Vagina (tissue), 2 donors: Measurements from ENCODE around the gene COG3. TPM values are rescaled to one million over a fixed set of nuclear protein-coding genes. Genes with fewer than 3 reads are reported as not detected.

Experiments used
- DNase-seq, 2 donors: peaks; one replicate each; pipeline ENCODE4 v3.0.0-alpha.2; 2017; ENCODE audit errors: extremely low spot score in 2 of 2
- H3K27ac ChIP-seq: fragments of 200-600 bp; sonication (generic); one replicate; pipeline ENCODE4 v1.5.1; 2019
- H3K27me3 ChIP-seq: fragments of 200-600 bp; sonication (generic); one replicate; pipeline ENCODE4 v1.5.1; 2019
- H3K36me3 ChIP-seq, 2 donors: fragments of 200-600 bp; sonication (generic); one replicate each; pipeline ENCODE4 v1.5.1; 2017 to 2019
- H3K4me1 ChIP-seq: fragments of 200-600 bp; sonication (generic); one replicate; pipeline ENCODE4 v1.5.1; 2019
- H3K4me3 ChIP-seq, 2 donors: fragments of 200-600 bp; sonication (generic); 1 replicate in 1 of 2; 2 replicates in 1 of 2; pipeline ENCODE4 v1.5.1; 2016 to 2019
- H3K9me3 ChIP-seq: fragments of 200-600 bp; sonication (generic); one replicate; pipeline ENCODE4 v1.5.1; 2019
- POLR2A ChIP-seq, 2 donors: fragments of 450-650 bp; IDR thresholded peaks; one replicate each; pipeline ENCODE4 v1.6.1; 2017; ENCODE audit warnings: antibody characterized with exemption in 2 of 2, mild to moderate bottlenecking in 2 of 2, moderate library complexity in 2 of 2
- POLR2AphosphoS5 ChIP-seq, 2 donors: sonication (generic); formaldehyde crosslinking; IDR thresholded peaks; one replicate each; pipeline ENCODE4 v1.9.0; 2017; ENCODE audit warnings: antibody characterized with exemption in 2 of 2, mild to moderate bottlenecking in 2 of 2, low read depth in 1 of 2; ENCODE audit not compliant: insufficient read depth in 1 of 2
- intact Hi-C: fragments of 100-400 bp; cut with DNase I; formaldehyde crosslinking; loops from one replicate; pipeline ENCODE4 v1.15.1; 2023
- total RNA-seq: library from RNA; depleted of rRNA; stranded (reverse); fragments of >200 nt; gene quantifications from one replicate; pipeline ENCODE4 v1.2.3, GENCODE V29; 2016
- TF ChIP-seq, protein P1 (sequence below), 3 experiments: fragments of 450-650 bp in 2 of 3; fragments of 200-600 bp in 1 of 3; sonication (generic) in 1 of 3; IDR thresholded peaks; one replicate each; pipeline ENCODE4 v1.5.1; 2017 to 2019; ENCODE audit warnings: antibody characterized with exemption in 3 of 3, mild to moderate bottlenecking in 2 of 3, moderate library complexity in 2 of 3

The COG3 gene
- total RNA-seq, 1 donor from 2014 or later = 25.3 TPM

DNA sequence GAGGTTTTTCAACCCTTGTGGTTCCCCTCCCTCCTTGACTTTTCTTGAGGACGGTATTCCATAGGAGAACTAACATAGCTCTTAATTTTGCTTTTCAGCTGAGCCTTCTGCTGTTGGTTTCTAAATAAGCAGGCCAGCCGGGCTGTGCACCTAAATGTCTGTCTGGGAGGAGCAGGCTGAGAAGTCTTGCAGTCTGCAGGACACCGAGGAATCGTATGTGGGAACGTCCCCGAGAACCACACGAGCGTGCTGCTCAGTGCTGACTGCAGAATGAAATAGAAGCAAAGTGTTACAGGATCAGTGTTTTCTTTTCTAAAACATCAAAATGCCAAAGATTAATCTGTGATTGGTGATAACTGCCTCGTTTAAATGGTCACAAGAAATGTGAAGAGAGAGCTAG lies 69.9 kb downstream of the COG3 start:
- DNase-seq = no peak
- peaks cover 0 to 56% of the 10 kb centered on the region in 2 donors for H3K36me3 ChIP-seq

DNA sequence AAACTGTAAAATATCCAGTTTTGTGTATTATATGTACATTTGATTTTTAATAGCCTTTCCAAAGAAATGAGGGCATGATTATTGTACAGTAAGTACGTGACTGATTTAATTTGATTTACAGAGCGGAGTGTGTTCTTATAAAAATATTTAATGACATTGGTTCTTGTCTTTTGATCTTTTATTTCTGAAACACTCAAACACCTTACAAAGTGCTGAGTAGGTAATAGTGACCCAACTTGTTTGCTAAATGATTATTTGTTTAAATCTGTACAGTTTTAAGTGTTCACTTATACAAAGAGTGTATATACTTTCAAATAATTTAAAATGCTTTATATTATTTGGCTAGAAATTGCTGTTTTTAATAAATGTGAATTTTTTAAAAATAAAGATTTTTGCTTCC lies 71.5 kb downstream of the COG3 start:
- no peaks in the 10 kb centered on the region for H3K4me1 ChIP-seq
- H3K4me3 ChIP-seq = no peak overlapping the region
- H3K9me3 ChIP-seq = no peaks in the 10 kb centered on the region
- DNase-seq = no peak
- TF ChIP-seq POLR2AphosphoS5 (IDR thresholded peaks at IDR 0.05; ENCODE audit: insufficient read depth in 1 of 2, low read depth in 1 of 2) (no peak), POLR2A (IDR thresholded peaks at IDR 0.05) (no peak)
- TF ChIP-seq, protein P1, sequence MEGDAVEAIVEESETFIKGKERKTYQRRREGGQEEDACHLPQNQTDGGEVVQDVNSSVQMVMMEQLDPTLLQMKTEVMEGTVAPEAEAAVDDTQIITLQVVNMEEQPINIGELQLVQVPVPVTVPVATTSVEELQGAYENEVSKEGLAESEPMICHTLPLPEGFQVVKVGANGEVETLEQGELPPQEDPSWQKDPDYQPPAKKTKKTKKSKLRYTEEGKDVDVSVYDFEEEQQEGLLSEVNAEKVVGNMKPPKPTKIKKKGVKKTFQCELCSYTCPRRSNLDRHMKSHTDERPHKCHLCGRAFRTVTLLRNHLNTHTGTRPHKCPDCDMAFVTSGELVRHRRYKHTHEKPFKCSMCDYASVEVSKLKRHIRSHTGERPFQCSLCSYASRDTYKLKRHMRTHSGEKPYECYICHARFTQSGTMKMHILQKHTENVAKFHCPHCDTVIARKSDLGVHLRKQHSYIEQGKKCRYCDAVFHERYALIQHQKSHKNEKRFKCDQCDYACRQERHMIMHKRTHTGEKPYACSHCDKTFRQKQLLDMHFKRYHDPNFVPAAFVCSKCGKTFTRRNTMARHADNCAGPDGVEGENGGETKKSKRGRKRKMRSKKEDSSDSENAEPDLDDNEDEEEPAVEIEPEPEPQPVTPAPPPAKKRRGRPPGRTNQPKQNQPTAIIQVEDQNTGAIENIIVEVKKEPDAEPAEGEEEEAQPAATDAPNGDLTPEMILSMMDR (IDR thresholded peaks at IDR 0.05) = no peak
- intact Hi-C loops = no loop called here
- no peak overlapping the region for H3K27ac ChIP-seq
- H3K36me3 ChIP-seq = peaks cover 0 to 41% of the 10 kb centered on the region in 2 donors
- H3K27me3 ChIP-seq = no peaks in the 10 kb centered on the region

More for the DNA sequence above, 69.9 kb downstream of the COG3 start:
- no peaks in the 10 kb centered on the region for H3K4me1 ChIP-seq
- intact Hi-C loops = no loop called here
- no peaks in the 10 kb centered on the region for H3K27me3 ChIP-seq
- H3K27ac ChIP-seq = no peak overlapping the region
- H3K4me3 ChIP-seq = no peak overlapping the region
- TF ChIP-seq, protein P1 (IDR thresholded peaks at IDR 0.05) = no peak
- no peak for TF ChIP-seq POLR2AphosphoS5 (IDR thresholded peaks at IDR 0.05; ENCODE audit: insufficient read depth in 1 of 2, low read depth in 1 of 2)
- no peak for TF ChIP-seq POLR2A (IDR thresholded peaks at IDR 0.05)
- no peaks in the 10 kb centered on the region for H3K9me3 ChIP-seq

DNA sequence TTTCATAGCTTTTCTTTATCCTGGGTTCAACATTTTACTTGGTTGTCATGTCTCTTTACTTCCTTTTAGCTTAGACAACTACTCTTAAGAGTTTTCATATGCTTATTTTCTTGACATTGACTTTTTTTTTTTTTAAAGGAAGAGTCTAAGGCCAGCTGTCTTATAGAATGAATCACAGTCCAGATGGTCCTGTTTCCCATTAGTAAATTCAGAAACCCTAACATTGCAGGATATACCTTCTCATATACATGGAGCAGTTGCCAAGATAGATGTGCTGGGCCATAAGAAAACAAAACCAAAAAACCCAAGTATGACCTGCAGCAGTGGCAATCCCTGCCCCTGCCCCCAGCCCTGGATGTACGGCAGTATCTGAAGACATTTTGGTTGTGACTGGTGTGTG lies 72.8 kb downstream of the COG3 start:
- Histone ChIP-seq H3K27me3 (no peaks in the 10 kb centered on the region), H3K9me3 (no peaks in the 10 kb centered on the region), H3K4me1 (no peaks in the 10 kb centered on the region), H3K27ac (no peak overlapping the region), H3K4me3 (no peak overlapping the region), H3K36me3 (peaks cover 0 to 32% of the 10 kb centered on the region in 2 donors)
- intact Hi-C loops = no loop called here
- TF ChIP-seq POLR2AphosphoS5 (IDR thresholded peaks at IDR 0.05; ENCODE audit: insufficient read depth in 1 of 2, low read depth in 1 of 2) (no peak), POLR2A (IDR thresholded peaks at IDR 0.05) (no peak)
- TF ChIP-seq, protein P1 (IDR thresholded peaks at IDR 0.05) = no peak
- no peak for DNase-seq

DNA sequence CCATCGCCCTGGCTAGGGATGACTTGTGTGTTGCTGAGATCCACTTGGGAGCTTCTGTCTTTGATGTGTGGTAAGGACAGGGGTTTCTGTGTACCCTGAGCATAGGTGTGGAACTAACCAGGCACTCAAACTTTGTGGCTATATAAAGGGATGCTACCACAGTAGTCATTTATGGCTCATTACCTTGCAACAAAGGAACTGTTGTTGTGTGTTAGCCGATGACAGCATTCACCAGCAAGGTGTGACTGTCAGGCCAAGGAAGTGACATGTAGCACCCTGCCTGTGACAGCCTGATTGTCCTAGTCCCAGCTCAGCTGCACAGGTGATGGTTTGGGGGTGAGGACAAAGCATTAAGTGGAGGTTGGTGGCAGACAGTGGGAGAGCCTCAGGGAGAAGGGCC lies 73.6 kb downstream of the COG3 start:
- H3K27ac ChIP-seq = no peak overlapping the region
- H3K9me3 ChIP-seq = no peaks in the 10 kb centered on the region
- no peaks in the 10 kb centered on the region for H3K27me3 ChIP-seq
- no peak for TF ChIP-seq POLR2AphosphoS5 (IDR thresholded peaks at IDR 0.05; ENCODE audit: insufficient read depth in 1 of 2, low read depth in 1 of 2)
- TF ChIP-seq POLR2A (IDR thresholded peaks at IDR 0.05) = no peak
- TF ChIP-seq, protein P1 (IDR thresholded peaks at IDR 0.05) = no peak
- H3K4me3 ChIP-seq = no peak overlapping the region
- H3K4me1 ChIP-seq = no peaks in the 10 kb centered on the region
- H3K36me3 ChIP-seq = peaks cover 0 to 24% of the 10 kb centered on the region in 2 donors
- no peak for DNase-seq
- intact Hi-C loops = no loop called here

DNA sequence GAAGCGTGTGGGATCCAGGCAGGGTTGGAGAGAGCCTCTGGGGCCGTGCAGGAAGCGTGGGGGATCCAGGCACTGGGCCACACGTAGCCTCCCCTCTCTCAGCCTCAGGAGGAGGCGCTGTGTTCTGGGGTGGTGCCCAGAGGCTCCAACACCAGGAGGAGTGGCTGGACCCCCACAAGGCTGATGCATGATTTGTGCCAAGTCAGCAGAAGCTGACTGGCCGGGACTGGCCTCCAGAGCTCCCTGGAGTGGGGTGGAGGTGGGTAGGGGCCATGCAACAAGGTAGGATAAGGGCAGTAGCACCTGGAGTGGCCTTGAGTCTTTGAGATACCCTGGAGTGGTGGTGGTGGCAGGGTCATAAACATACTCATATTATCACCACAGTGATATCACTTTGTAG lies 75.5 kb downstream of the COG3 start:
- Histone ChIP-seq H3K36me3 (peaks cover 0 to 7% of the 10 kb centered on the region in 2 donors), H3K9me3 (no peaks in the 10 kb centered on the region), H3K27me3 (no peaks in the 10 kb centered on the region), H3K27ac (no peak overlapping the region), H3K4me3 (no peak overlapping the region), H3K4me1 (no peaks in the 10 kb centered on the region)
- no peak for DNase-seq
- TF ChIP-seq, protein P1 (IDR thresholded peaks at IDR 0.05) = no peak
- TF ChIP-seq POLR2AphosphoS5 (IDR thresholded peaks at IDR 0.05; ENCODE audit: insufficient read depth in 1 of 2, low read depth in 1 of 2) = no peak
- no peak for TF ChIP-seq POLR2A (IDR thresholded peaks at IDR 0.05)
- intact Hi-C loops = no loop called here
